ENCODE measurements around the gene CD99.
A peak's percentile ranks its signal among the peaks of the same experiment; 100 is the strongest.

Gene CD99

DNA sequence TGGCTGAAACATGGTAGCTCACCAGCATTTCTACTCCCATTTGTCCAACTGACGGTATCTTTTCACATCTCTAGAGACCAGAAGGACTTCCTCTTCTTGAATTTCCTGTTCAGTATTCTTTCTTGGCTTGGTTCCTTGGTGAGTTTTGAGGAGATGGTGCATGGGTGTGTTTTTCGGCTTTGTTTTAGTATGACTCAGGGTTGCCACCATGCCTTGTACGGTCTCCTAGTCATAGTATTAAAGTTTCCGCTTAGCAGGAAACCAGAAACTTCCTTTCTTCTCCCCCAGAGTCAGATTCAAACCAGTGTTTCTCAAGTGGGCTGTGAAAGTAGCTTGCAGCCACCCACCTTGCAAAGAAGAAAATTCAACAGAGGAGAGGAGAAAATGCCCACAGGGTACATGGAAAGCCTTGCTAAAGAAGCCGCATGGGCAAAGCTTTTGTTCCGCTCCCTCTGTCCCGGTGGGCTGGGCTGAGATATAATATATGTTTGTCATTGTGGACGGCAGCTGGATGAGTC, 5.7 kb downstream of the CD99 start:
- ChIA-PET POLR2A (ENCODE audit: low non-redundant PET) (no interaction called here), CTCF (no interaction called here)
- TF ChIP-seq, protein P1, sequence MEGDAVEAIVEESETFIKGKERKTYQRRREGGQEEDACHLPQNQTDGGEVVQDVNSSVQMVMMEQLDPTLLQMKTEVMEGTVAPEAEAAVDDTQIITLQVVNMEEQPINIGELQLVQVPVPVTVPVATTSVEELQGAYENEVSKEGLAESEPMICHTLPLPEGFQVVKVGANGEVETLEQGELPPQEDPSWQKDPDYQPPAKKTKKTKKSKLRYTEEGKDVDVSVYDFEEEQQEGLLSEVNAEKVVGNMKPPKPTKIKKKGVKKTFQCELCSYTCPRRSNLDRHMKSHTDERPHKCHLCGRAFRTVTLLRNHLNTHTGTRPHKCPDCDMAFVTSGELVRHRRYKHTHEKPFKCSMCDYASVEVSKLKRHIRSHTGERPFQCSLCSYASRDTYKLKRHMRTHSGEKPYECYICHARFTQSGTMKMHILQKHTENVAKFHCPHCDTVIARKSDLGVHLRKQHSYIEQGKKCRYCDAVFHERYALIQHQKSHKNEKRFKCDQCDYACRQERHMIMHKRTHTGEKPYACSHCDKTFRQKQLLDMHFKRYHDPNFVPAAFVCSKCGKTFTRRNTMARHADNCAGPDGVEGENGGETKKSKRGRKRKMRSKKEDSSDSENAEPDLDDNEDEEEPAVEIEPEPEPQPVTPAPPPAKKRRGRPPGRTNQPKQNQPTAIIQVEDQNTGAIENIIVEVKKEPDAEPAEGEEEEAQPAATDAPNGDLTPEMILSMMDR (conservative IDR thresholded peaks at IDR 0.05; ENCODE audit: low read depth): no peak
- H3K27ac ChIP-seq: peak overlapping the region; percentile 84
- DNase-seq (ENCODE audit: low spot score): peak; percentile 66

- POLR2A ChIA-PET (ENCODE audit: low non-redundant PET): no interaction called here
- peak overlapping the region; percentile 84 for H3K27ac ChIP-seq
- CTCF ChIA-PET: no interaction called here
- TF ChIP-seq, protein P1 (conservative IDR thresholded peaks at IDR 0.05; ENCODE audit: low read depth): no peak
- DNase-seq (ENCODE audit: low spot score): no peak
These were observed 6.2 kb downstream of the CD99 start for GRCh38 chrX:2697306-2697705.

GRCh38 chrX:2697741-2698299, 6.7 kb downstream of the CD99 start:
- POLR2A ChIA-PET (ENCODE audit: low non-redundant PET): no interaction called here

DNA sequence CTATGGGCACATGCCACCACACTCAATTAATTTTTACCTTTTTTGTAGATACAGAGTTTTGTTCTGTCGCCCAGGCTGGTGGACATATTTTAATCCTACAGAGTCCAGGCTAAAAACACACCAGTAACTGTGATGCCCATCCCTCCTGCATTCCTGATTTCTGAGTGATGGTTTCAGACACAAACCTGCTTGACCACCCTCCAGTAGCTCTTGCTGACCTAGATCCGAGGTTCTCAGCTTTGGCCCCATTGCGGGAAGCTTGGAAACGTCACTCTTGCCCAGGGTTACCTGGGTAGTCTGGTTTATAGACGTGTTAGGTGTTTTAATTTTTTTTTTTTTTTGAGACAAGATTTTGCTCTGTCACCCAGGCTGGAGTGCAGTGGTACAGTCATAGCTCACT, 7.5 kb downstream of the CD99 start:
- peak overlapping the region; percentile 15; the same call in 1 of the 2 replicates for H3K27ac ChIP-seq
- CTCF ChIA-PET: no interaction called here
- TF ChIP-seq, protein P1 (conservative IDR thresholded peaks at IDR 0.05; ENCODE audit: low read depth): no peak
- POLR2A ChIA-PET (ENCODE audit: low non-redundant PET): no interaction called here
- peak; percentile 41 for DNase-seq (ENCODE audit: low spot score)

More at GRCh38 chrX:2697741-2698299, 6.7 kb downstream of the CD99 start:
- H3K27ac ChIP-seq: peak overlapping the region; percentile 84
- TF ChIP-seq, protein P1 (conservative IDR thresholded peaks at IDR 0.05; ENCODE audit: low read depth): no peak
- CTCF ChIA-PET: no interaction called here
- no peak for DNase-seq (ENCODE audit: low spot score)

DNA sequence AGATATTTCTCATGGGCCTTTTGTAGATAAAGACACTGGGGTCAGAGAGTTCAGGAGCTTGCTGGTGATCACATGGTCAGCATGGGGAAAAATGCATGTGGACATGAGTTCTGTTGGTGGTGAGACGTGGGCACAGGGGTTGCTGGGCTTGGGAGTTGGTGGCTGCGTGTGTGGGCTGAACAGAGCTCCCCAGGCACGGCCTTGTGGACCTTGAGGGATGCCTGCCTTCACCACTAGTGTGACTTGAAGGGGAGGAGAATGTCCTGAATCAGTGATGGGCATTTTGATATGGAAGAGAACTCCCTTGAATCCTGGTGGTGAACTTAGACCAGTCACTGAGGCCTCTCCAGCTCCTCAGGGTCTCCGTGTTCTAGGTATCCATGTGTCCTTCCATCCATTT, 8.9 kb downstream of the CD99 start:
- CTCF ChIA-PET: no interaction called here
- POLR2A ChIA-PET (ENCODE audit: low non-redundant PET): no interaction called here

DNA sequence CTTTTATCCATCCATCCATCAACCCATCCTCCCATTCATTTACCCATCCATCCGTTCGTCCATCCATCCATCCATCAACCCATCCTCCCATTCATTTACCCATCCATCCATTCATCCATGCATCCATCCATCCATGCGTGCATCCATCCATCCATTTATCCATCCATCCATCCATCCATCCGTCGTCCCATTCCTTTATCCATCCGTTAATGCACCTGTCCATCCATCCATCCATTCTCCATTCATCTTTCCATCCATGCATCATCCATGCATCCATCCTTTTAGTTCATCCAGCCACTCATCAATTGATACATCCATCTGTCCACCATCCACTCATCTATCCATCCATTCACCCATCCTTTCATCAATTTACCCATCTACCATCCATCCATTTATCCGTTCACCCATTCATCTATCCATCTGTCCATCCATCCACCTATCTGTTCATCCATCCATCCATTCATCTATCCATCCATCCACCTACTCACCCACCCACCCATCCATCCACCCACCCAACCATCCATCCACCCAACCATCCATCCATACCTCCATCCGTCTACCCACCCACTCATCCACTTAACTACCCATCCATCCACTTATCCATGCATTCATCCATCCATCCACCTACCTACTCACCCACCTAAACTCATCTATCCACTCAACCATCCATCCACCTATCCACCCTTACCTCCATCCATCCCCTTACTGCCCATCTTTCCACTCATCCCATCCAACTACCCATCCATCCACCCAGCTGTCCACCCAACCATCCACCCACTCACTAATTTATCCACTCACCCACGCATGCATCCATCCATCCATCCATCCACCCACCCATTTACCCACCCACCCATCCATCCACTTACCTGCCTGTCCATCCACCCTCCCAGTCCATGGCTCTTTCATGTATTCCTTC, 9.6 kb downstream of the CD99 start:
- H3K27ac ChIP-seq: no peak overlapping the region
- no peak for DNase-seq (ENCODE audit: low spot score)
- TF ChIP-seq, protein P1 (conservative IDR thresholded peaks at IDR 0.05; ENCODE audit: low read depth): no peak
- ChIA-PET POLR2A (ENCODE audit: low non-redundant PET) (no interaction called here), CTCF (no interaction called here)

More for the DNA sequence above, 8.9 kb downstream of the CD99 start:
- no peak for DNase-seq (ENCODE audit: low spot score)
- TF ChIP-seq, protein P1 (conservative IDR thresholded peaks at IDR 0.05; ENCODE audit: low read depth): no peak
- H3K27ac ChIP-seq: no peak overlapping the region

Measured in RWPE1 (cell line).